ENCODE data around the gene LSM14A. TPM values are rescaled to one million over a fixed set of nuclear protein-coding genes. Genes with fewer than 3 reads are reported as not detected.

The LSM14A gene
- total and polyA plus RNA-seq, 2 of the 13 experiments (the other 11 are each of a cell fraction or from before 2014, with no cell fraction given), result 77.0 to 83.6 TPM

GRCh38 chr19:34237283-34237682 is 65.0 kb downstream of the LSM14A start:
- CTCF ChIA-PET (ENCODE audit: low intra/inter-chr PET ratio, low total read pairs), result no interaction called here
- no peak overlapping the region for H2AFZ ChIP-seq (ENCODE audit: low read length)
- no peak overlapping the region for H3K9ac ChIP-seq (ENCODE audit: insufficient read depth, low read depth, low read length)
- H3K27ac ChIP-seq (ENCODE audit: extremely low read length, insufficient read depth, low read length), result no peak overlapping the region
- ATAC-seq, result no peak
- H3K4me3 ChIP-seq (replicated peaks in 1 of 3; ENCODE audit: insufficient read depth in 1 of 3, low read depth in 2 of 3, low read length in 3 of 3), result no peak overlapping the region
- H3K36me3 ChIP-seq (replicated peaks in 1 of 2; ENCODE audit: control insufficient read depth in 1 of 2, insufficient read depth in 2 of 2, low read length in 2 of 2), result no peaks in the 10 kb centered on the region
- H3K9me3 ChIP-seq (ENCODE audit: low read length), result no peaks in the 10 kb centered on the region
- no peak for FAIRE-seq
- BruUV-seq (replicated peaks), result no TSS peak
- in situ Hi-C loops (cut with HindIII; ENCODE audit: extremely low pct_ligation_motif_present, low pct_unique_long_range_greater_than_20kb), result no loop called here
- H4K20me1 ChIP-seq (ENCODE audit: insufficient read depth, low read length), result no peaks in the 10 kb centered on the region
- POLR2A ChIA-PET, result no interaction called here
- intact Hi-C loops (cut with micrococcal nuclease; ENCODE audit: unreplicated experiment), result no loop called here
- H3K27me3 ChIP-seq (ENCODE audit: control insufficient read depth in 1 of 2, insufficient read depth in 2 of 2, low read length in 2 of 2), result no peaks in the 10 kb centered on the region
- TF ChIP-seq BORCS8-MEF2B (CRISPR knock-in tag; IDR thresholded peaks at IDR 0.05) (no peak), SIN3A (IDR thresholded peaks at IDR 0.05; ENCODE audit: borderline replicate concordance, low read depth, low read length) (no peak), MEF2D (CRISPR knock-in tag; IDR thresholded peaks at IDR 0.05) (no peak), IRF2 (CRISPR knock-in tag; IDR thresholded peaks at IDR 0.05) (no peak), ZNF468 (CRISPR knock-in tag; IDR thresholded peaks at IDR 0.05) (no peak), HCFC1 (IDR thresholded peaks at IDR 0.05; ENCODE audit: low read depth, low read length) (no peak), YEATS4 (CRISPR knock-in tag; IDR thresholded peaks at IDR 0.05; ENCODE audit: borderline replicate concordance) (no peak), GATAD1 (CRISPR knock-in tag; IDR thresholded peaks at IDR 0.05) (no peak), SRSF1 (optimal IDR thresholded peaks at IDR 0.05; ENCODE audit: low read depth, low read length) (no peak), WIZ (CRISPR knock-in tag; IDR thresholded peaks at IDR 0.05) (no peak), ZNF549 (CRISPR knock-in tag; IDR thresholded peaks at IDR 0.05) (no peak), ZSCAN20 (CRISPR knock-in tag; IDR thresholded peaks at IDR 0.05; ENCODE audit: borderline replicate concordance) (no peak), ZMAT3 (CRISPR knock-in tag; conservative IDR thresholded peaks at IDR 0.05) (no peak), ZNF775 (CRISPR knock-in tag; IDR thresholded peaks at IDR 0.05; ENCODE audit: borderline replicate concordance) (no peak)
- H3K4me2 ChIP-seq (ENCODE audit: low read depth, low read length), result no peak overlapping the region
- DNase-seq (ENCODE audit: low spot score), result no peak
- WGBS (ENCODE audit: low lambda C conversion rate), result 89% methylated on average over 2 of the region's 3 CpGs
- no peaks in the 10 kb centered on the region for H3K79me2 ChIP-seq (ENCODE audit: insufficient read depth, low read length)
- peaks cover 11% of the 10 kb centered on the region for H3K4me1 ChIP-seq (ENCODE audit: insufficient read depth, low read length)
